Liver (tissue), 9 donors: ENCODE measurements around the gene FYB1. TPM values are rescaled to one million over a fixed set of nuclear protein-coding genes. Genes with fewer than 3 reads are reported as not detected.

Experiments
- DNase-seq: peaks from one replicate; pipeline ENCODE4 v3.0.0-alpha.2; 2017; ENCODE audit warnings: low spot score
- H3K27ac ChIP-seq, 2 donors: one replicate each; pipeline ENCODE4 v1.7.0; 2013; ENCODE audit warnings: inconsistent platforms in 2 of 2, low read length in 2 of 2, control low read depth in 1 of 2, low read depth in 1 of 2, mild to moderate bottlenecking in 1 of 2
- H3K27me3 ChIP-seq, 4 donors: one replicate each; pipeline versions ENCODE4 v1.6.1 to v1.7.0; 2013; ENCODE audit warnings: low read length in 3 of 4, inconsistent platforms in 1 of 4, mild to moderate bottlenecking in 1 of 4, moderate library complexity in 1 of 4; ENCODE audit not compliant: control insufficient read depth in 4 of 4, insufficient read depth in 4 of 4
- H3K36me3 ChIP-seq, 4 donors: one replicate each; pipeline versions ENCODE4 v1.6.1 to v1.7.0; 2013; ENCODE audit warnings: low read length in 3 of 4, mild to moderate bottlenecking in 3 of 4, low read depth in 1 of 4, moderate library complexity in 1 of 4; ENCODE audit not compliant: control insufficient read depth in 4 of 4, insufficient read depth in 3 of 4
- H3K4me1 ChIP-seq, 4 donors: one replicate each; pipeline versions ENCODE4 v1.6.1 to v1.7.0; 2013; ENCODE audit warnings: low read length in 3 of 4, mild to moderate bottlenecking in 3 of 4, moderate library complexity in 1 of 4; ENCODE audit not compliant: control insufficient read depth in 4 of 4, insufficient read depth in 4 of 4
- H3K4me3 ChIP-seq, 3 donors: one replicate each; pipeline versions ENCODE4 v1.6.1 to v1.7.0; 2013; ENCODE audit warnings: low read length in 3 of 3, control low read depth in 1 of 3, low read depth in 1 of 3, mild to moderate bottlenecking in 1 of 3
- H3K9ac ChIP-seq, 2 donors: one replicate each; pipeline ENCODE4 v1.7.0; 2013; ENCODE audit warnings: low read length in 2 of 2, mild to moderate bottlenecking in 2 of 2, moderate library complexity in 2 of 2, control low read depth in 1 of 2, low read depth in 1 of 2
- H3K9me3 ChIP-seq, 4 donors: one replicate each; pipeline versions ENCODE4 v1.6.1 to v1.7.0; 2013; ENCODE audit warnings: low read length in 3 of 4; ENCODE audit not compliant: control insufficient read depth in 4 of 4
- ATF3 ChIP-seq: IDR thresholded peaks from 2 replicates; pipeline ENCODE4 v1.6.1; 2016; ENCODE audit warnings: antibody characterized with exemption
- CTCF ChIP-seq: fragments of 150-350 bp; IDR thresholded peaks from 2 replicates; pipeline ENCODE4 v1.5.1; 2017; ENCODE audit warnings: improper control_type of control experiment, low read depth, low read length; ENCODE audit not compliant: missing input control
- GABPA ChIP-seq, 2 donors: IDR thresholded peaks in 1 of 2; conservative IDR thresholded peaks in 1 of 2; 2 replicates each; pipeline ENCODE4 v1.6.1; 2016; ENCODE audit warnings: antibody characterized with exemption in 2 of 2, mild to moderate bottlenecking in 1 of 2, moderate library complexity in 1 of 2
- JUND ChIP-seq, 2 donors: IDR thresholded peaks; 2 replicates each; pipeline ENCODE4 v1.6.1; 2016; ENCODE audit warnings: antibody characterized with exemption in 2 of 2
- NR2F2 ChIP-seq: IDR thresholded peaks from 2 replicates; pipeline ENCODE4 v1.6.1; 2016; ENCODE audit warnings: antibody characterized with exemption
- RAD21 ChIP-seq, 2 donors: IDR thresholded peaks; 2 replicates each; pipeline ENCODE4 v1.6.1; 2016; ENCODE audit warnings: antibody characterized with exemption in 2 of 2, mild to moderate bottlenecking in 2 of 2
- REST ChIP-seq: IDR thresholded peaks from 2 replicates; pipeline ENCODE4 v1.6.1; 2016; ENCODE audit warnings: antibody characterized with exemption, mild to moderate bottlenecking
- RXRA ChIP-seq, 2 donors: IDR thresholded peaks; 2 replicates each; pipeline ENCODE4 v1.6.1; 2017 to 2018; ENCODE audit warnings: antibody characterized with exemption in 2 of 2, mild to moderate bottlenecking in 1 of 2
- ZBTB33 ChIP-seq: IDR thresholded peaks from 2 replicates; pipeline ENCODE4 v1.6.1; 2016; ENCODE audit warnings: antibody characterized with exemption
- whole genome bisulfite sequencing: extraction: QIAGEN DNeasy Blood & Tissue Kit; methylation state at CpG from one replicate; pipeline ENCODE4 v1.1.7; 2013; 5-methylcytosine and 5-hydroxymethylcytosine counted together
- polyA plus RNA-seq, 2 donors: library from polyadenylated mRNA; stranded (reverse) in 1 of 2; unstranded in 1 of 2; fragments of 200-250 nt in 1 of 2; fragments of >200 nt in 1 of 2; fragmentation: Nextera tagmentation in 1 of 2; extraction: Ambion mirVana in 1 of 2; gene quantifications; one replicate each; pipeline versions ENCODE4 v1.2.1 to v1.2.3, GENCODE V29; 2013 to 2015
- total RNA-seq, 2 donors: library from RNA; depleted of rRNA; stranded (reverse); fragments of >200 nt; gene quantifications; one replicate each; pipeline ENCODE4 v1.2.3, GENCODE V29; 2014
- donor health status: healthy.
- donor health status: healthy.
- donor health status: healthy.
- donor health status: healthy.
- donor health status: healthy.

The FYB1 gene
- total and polyA plus RNA-seq, 4 donors: 2.3 to 14.6 (median 6.9) TPM

- no peaks in the 10 kb centered on the region for H3K27me3 ChIP-seq
- H3K9ac ChIP-seq: no peak overlapping the region
- no peak overlapping the region for H3K4me3 ChIP-seq
- no peaks in the 10 kb centered on the region for H3K4me1 ChIP-seq
- TF ChIP-seq REST: no peak
- TF ChIP-seq ZBTB33: no peak
- TF ChIP-seq CTCF: peak; percentile 26
- TF ChIP-seq RAD21 (IDR thresholded peaks at IDR 0.05): peak; percentile 63 to 64
- no peak for TF ChIP-seq ATF3
- no peaks in the 10 kb centered on the region for H3K36me3 ChIP-seq
- DNase-seq: no peak
- H3K9me3 ChIP-seq: no peaks in the 10 kb centered on the region
- no peak overlapping the region for H3K27ac ChIP-seq
Observed at GRCh38 chr5:39148983-39149534, 70.3 kb downstream of the FYB1 start.

- WGBS: 92% methylated on average over 4 of the region's 4 CpGs
- Histone ChIP-seq H3K4me1 (no peaks in the 10 kb centered on the region), H3K9ac (no peak overlapping the region), H3K36me3 (no peaks in the 10 kb centered on the region), H3K9me3 (no peaks in the 10 kb centered on the region), H3K27ac (no peak overlapping the region), H3K4me3 (no peak overlapping the region), H3K27me3 (no peaks in the 10 kb centered on the region)
- DNase-seq: no peak
- TF ChIP-seq ATF3 (no peak), NR2F2 (no peak), REST (no peak), RAD21 (IDR thresholded peaks at IDR 0.05) (no peak), RXRA (IDR thresholded peaks at IDR 0.05) (no peak), GABPA (IDR thresholded peaks at IDR 0.05 in 1 of 2, conservative IDR thresholded peaks at IDR 0.05 in 1 of 2) (no peak), JUND (IDR thresholded peaks at IDR 0.05) (no peak)
Observed at GRCh38 chr5:39146831-39147540, 72.4 kb downstream of the FYB1 start.
